ENCODE measurements around the gene TDRD12.

- TF ChIP-seq, protein P1, sequence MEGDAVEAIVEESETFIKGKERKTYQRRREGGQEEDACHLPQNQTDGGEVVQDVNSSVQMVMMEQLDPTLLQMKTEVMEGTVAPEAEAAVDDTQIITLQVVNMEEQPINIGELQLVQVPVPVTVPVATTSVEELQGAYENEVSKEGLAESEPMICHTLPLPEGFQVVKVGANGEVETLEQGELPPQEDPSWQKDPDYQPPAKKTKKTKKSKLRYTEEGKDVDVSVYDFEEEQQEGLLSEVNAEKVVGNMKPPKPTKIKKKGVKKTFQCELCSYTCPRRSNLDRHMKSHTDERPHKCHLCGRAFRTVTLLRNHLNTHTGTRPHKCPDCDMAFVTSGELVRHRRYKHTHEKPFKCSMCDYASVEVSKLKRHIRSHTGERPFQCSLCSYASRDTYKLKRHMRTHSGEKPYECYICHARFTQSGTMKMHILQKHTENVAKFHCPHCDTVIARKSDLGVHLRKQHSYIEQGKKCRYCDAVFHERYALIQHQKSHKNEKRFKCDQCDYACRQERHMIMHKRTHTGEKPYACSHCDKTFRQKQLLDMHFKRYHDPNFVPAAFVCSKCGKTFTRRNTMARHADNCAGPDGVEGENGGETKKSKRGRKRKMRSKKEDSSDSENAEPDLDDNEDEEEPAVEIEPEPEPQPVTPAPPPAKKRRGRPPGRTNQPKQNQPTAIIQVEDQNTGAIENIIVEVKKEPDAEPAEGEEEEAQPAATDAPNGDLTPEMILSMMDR (IDR thresholded peaks at IDR 0.05), result no peak
- TF ChIP-seq POLR2A (IDR thresholded peaks at IDR 0.05), result no peak
Measured at GRCh38 chr19:32687681-32688080, 31.9 kb upstream of the TDRD12 start.
